ENCODE results near the gene PRR16.

PRR16 gene

DNA sequence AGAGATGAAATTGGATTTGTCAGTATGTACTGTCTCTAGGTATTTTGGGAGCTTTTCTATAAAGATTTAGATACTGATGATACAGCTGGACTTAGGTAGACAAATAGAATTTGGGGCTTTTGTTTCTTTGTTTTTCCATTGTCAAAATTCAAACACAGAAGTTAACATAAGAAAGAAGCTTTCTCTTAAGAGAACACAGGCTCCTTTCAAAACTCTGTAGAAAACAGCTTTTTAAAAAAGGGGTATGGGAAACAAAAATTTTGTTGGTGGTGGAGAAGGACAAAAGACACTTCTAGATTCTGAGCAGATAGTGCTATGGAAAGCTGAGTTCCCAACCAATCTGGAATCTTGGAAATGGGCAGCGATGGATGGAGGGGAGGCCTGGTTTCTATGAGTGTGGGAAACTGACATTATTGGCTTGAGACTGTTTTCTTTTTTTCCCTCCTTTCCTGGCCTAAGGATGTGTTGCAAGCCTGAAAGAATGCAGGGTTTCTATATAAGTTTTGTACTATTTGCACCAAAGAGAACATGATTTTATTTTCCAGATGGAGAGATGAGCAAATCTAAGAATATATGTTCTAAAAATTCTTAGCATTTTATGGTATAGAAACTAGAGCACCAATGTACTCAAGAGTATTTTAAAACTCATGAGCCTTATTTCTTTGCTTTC, 240.0 kb downstream of the PRR16 start:
- H3K79me2 ChIP-seq (ENCODE audit: insufficient read depth, low read depth): no peaks in the 10 kb centered on the region
- no peaks in the 10 kb centered on the region for H3K36me3 ChIP-seq (ENCODE audit: insufficient read depth)
- no peak for TF ChIP-seq CTCF (conservative IDR thresholded peaks at IDR 0.05; ENCODE audit: low read depth, low read length)
- no peak overlapping the region for H3K4me3 ChIP-seq (IDR thresholded peaks at IDR 0.05; ENCODE audit: insufficient read depth, low read depth, low read length)
- H2AFZ ChIP-seq (ENCODE audit: low read depth): no peak overlapping the region
- no peaks in the 10 kb centered on the region for H3K4me1 ChIP-seq (ENCODE audit: low read depth, poor library complexity, severe bottlenecking)
- no peaks in the 10 kb centered on the region for H3K27me3 ChIP-seq (ENCODE audit: insufficient read depth, low read depth)
- no peak overlapping the region for H3K27ac ChIP-seq
- no peaks in the 10 kb centered on the region for H4K20me1 ChIP-seq (ENCODE audit: insufficient read depth)
- H3K4me2 ChIP-seq: no peak overlapping the region
- H3K9ac ChIP-seq: no peak overlapping the region

DNA sequence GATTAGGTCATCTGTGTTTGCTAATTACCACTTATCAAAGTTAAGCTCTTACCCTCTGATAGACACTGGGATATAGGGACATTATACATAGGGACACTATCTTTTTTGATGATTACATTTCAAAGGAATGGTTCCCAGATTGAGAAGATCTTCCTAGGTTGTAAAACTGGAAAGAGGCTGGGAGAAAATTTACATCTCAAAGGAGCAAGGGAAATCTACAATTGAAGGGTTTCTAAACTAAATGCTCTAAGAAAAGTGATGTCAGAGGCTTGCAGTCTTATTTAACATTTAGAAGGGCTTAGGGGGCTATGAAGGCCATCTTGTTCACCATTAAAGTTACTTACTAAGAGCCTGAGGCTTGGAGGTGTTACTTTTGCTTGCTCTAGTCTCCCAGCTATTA, 242.8 kb downstream of the PRR16 start:
- H3K27ac ChIP-seq: no peak overlapping the region
- H4K20me1 ChIP-seq (ENCODE audit: insufficient read depth): no peaks in the 10 kb centered on the region
- no peaks in the 10 kb centered on the region for H3K4me1 ChIP-seq (ENCODE audit: low read depth, poor library complexity, severe bottlenecking)
- no peak overlapping the region for H3K4me3 ChIP-seq (IDR thresholded peaks at IDR 0.05; ENCODE audit: insufficient read depth, low read depth, low read length)
- H3K4me2 ChIP-seq: no peak overlapping the region
- no peak for TF ChIP-seq CTCF (conservative IDR thresholded peaks at IDR 0.05; ENCODE audit: low read depth, low read length)
- no peaks in the 10 kb centered on the region for H3K27me3 ChIP-seq (ENCODE audit: insufficient read depth, low read depth)
- H2AFZ ChIP-seq (ENCODE audit: low read depth): no peak overlapping the region
- no peaks in the 10 kb centered on the region for H3K79me2 ChIP-seq (ENCODE audit: insufficient read depth, low read depth)
- H3K9ac ChIP-seq: no peak overlapping the region
- H3K36me3 ChIP-seq (ENCODE audit: insufficient read depth): no peaks in the 10 kb centered on the region

GRCh38 chr5:120717381-120717780, 253.3 kb downstream of the PRR16 start:
- H3K4me3 ChIP-seq (IDR thresholded peaks at IDR 0.05; ENCODE audit: insufficient read depth, low read depth, low read length): no peak overlapping the region
- H4K20me1 ChIP-seq (ENCODE audit: insufficient read depth): no peaks in the 10 kb centered on the region
- H2AFZ ChIP-seq (ENCODE audit: low read depth): no peak overlapping the region
- no peak overlapping the region for H3K9ac ChIP-seq
- H3K36me3 ChIP-seq (ENCODE audit: insufficient read depth): no peaks in the 10 kb centered on the region
- no peak overlapping the region for H3K4me2 ChIP-seq
- TF ChIP-seq CTCF (conservative IDR thresholded peaks at IDR 0.05; ENCODE audit: low read depth, low read length): no peak
- H3K4me1 ChIP-seq (ENCODE audit: low read depth, poor library complexity, severe bottlenecking): no peaks in the 10 kb centered on the region
- no peaks in the 10 kb centered on the region for H3K27me3 ChIP-seq (ENCODE audit: insufficient read depth, low read depth)
- no peaks in the 10 kb centered on the region for H3K79me2 ChIP-seq (ENCODE audit: insufficient read depth, low read depth)
- no peak overlapping the region for H3K27ac ChIP-seq

- no peak overlapping the region for H3K27ac ChIP-seq
- no peak overlapping the region for H2AFZ ChIP-seq (ENCODE audit: low read depth)
- H3K4me1 ChIP-seq (ENCODE audit: low read depth, poor library complexity, severe bottlenecking): no peaks in the 10 kb centered on the region
- no peak overlapping the region for H3K4me2 ChIP-seq
- no peak for TF ChIP-seq CTCF (conservative IDR thresholded peaks at IDR 0.05; ENCODE audit: low read depth, low read length)
- no peaks in the 10 kb centered on the region for H3K79me2 ChIP-seq (ENCODE audit: insufficient read depth, low read depth)
- no peak overlapping the region for H3K9ac ChIP-seq
- H4K20me1 ChIP-seq (ENCODE audit: insufficient read depth): no peaks in the 10 kb centered on the region
- no peak overlapping the region for H3K4me3 ChIP-seq (IDR thresholded peaks at IDR 0.05; ENCODE audit: insufficient read depth, low read depth, low read length)
- H3K27me3 ChIP-seq (ENCODE audit: insufficient read depth, low read depth): no peaks in the 10 kb centered on the region
- no peaks in the 10 kb centered on the region for H3K36me3 ChIP-seq (ENCODE audit: insufficient read depth)
Measured at GRCh38 chr5:120730214-120730613, 266.1 kb downstream of the PRR16 start.

All from KMS-11 (cell line).